PFSK-1 (cell line): Measurements from ENCODE around the gene PHF1.

Source experiments
- FOXP2 ChIP-seq: optimal IDR thresholded peaks from 2 replicates; pipeline ENCODE3; 2011; ENCODE audit warnings: borderline replicate concordance, control low read depth, inconsistent platforms; ENCODE audit not compliant: insufficient read depth; ENCODE audit errors: extremely low read length, extremely low read depth
- POLR2AphosphoS5 ChIP-seq: IDR thresholded peaks from 2 replicates; pipeline ENCODE4 v1.6.1; 2012; ENCODE audit warnings: low read depth, mild to moderate bottlenecking, control low read depth, low read length, moderate library complexity
- TF ChIP-seq, protein P1 (sequence below), 2 experiments: IDR thresholded peaks; 2 replicates each; pipeline versions ENCODE4 v1.6.1 to v1.8.0; 2011 to 2012; ENCODE audit warnings: low read depth in 2 of 2, low read length in 2 of 2, control low read depth in 1 of 2, inconsistent platforms in 1 of 2, mild to moderate bottlenecking in 1 of 2, moderate library complexity in 1 of 2; ENCODE audit not compliant: insufficient read depth in 1 of 2

DNA sequence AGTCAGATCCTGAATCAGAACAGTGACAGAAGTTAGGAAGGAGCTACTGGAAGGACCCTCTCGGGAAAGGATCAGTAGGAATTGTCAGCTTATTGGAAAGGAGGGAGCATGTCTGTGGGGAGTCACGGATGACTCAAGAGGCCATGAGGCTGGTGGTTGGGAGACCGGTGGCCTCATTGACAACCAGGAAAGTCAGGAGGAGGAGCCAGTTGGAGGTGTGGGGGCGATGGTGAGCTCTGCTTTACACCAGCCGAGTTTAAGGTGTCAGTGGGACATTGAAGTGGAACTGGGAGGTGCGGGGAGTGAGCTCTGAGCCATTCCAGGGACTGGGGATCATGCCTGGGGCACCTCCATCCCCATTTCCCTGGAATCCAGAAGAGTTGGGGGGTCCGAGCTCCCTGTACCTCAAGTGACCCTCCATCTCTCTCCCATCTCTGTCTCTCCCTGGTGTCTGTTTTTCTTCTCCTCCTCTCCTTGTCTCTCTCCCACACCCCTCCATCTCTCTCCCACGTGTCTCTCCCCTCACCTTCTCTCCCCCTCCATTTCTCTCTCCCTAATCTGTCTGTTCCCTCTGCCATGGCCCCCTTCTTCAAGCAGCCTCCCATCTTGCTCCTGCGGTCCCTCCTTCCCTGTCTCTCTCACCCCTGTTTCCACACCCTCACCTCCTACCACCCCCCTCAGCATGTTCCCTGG is 29.3 kb downstream of the PHF1 start:
- TF ChIP-seq FOXP2, result no peak
- TF ChIP-seq, protein P1, sequence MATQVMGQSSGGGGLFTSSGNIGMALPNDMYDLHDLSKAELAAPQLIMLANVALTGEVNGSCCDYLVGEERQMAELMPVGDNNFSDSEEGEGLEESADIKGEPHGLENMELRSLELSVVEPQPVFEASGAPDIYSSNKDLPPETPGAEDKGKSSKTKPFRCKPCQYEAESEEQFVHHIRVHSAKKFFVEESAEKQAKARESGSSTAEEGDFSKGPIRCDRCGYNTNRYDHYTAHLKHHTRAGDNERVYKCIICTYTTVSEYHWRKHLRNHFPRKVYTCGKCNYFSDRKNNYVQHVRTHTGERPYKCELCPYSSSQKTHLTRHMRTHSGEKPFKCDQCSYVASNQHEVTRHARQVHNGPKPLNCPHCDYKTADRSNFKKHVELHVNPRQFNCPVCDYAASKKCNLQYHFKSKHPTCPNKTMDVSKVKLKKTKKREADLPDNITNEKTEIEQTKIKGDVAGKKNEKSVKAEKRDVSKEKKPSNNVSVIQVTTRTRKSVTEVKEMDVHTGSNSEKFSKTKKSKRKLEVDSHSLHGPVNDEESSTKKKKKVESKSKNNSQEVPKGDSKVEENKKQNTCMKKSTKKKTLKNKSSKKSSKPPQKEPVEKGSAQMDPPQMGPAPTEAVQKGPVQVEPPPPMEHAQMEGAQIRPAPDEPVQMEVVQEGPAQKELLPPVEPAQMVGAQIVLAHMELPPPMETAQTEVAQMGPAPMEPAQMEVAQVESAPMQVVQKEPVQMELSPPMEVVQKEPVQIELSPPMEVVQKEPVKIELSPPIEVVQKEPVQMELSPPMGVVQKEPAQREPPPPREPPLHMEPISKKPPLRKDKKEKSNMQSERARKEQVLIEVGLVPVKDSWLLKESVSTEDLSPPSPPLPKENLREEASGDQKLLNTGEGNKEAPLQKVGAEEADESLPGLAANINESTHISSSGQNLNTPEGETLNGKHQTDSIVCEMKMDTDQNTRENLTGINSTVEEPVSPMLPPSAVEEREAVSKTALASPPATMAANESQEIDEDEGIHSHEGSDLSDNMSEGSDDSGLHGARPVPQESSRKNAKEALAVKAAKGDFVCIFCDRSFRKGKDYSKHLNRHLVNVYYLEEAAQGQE (IDR thresholded peaks at IDR 0.05; ENCODE audit: insufficient read depth in 1 of 2, low read depth in 2 of 2, low read length in 2 of 2), result no peak
- TF ChIP-seq POLR2AphosphoS5, result no peak
